Femur (tissue), 1 donor: ENCODE measurements around the gene DNAJB11.
"Not testable (repeated sequence)": the region's sequence is repeated elsewhere in the genome, so short reads cannot be mapped to it uniquely, and the experiment has no call there.

Experiments used
- DNase-seq: peaks from one replicate; pipeline ENCODE4 v3.0.0-alpha.2; 2017

The DNAJB11 gene

GRCh38 chr3:186620213-186621092 lies 49.9 kb downstream of the DNAJB11 start:
- DNase-seq: no peak

- DNase-seq: no peak
These were observed 51.6 kb downstream of the DNAJB11 start for GRCh38 chr3:186621894-186622650.

GRCh38 chr3:186622651-186623310 lies 52.3 kb downstream of the DNAJB11 start:
- DNase-seq: no peak

GRCh38 chr3:186624598-186624997 lies 54.1 kb downstream of the DNAJB11 start:
- no peak for DNase-seq

DNA sequence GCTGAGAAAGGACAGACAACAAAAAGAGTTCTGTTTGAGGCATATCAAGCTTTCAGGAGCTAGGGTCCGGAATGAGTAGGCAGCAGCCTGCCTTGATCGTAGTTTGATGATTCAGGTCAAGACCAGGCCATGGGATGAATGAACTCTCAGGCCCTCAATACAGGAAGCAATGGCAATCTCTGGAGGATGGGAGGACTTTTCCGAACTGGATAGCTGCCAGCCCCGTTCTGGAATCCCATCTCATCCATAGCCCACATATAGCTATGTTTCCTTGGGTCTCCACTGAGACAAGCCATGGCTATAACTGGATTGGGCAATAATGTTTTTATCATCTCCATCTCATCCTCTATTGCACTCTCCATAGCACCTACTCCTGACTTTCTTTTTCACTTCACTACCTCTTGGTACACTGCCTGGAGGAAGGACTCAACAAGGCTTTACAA lies 55.1 kb downstream of the DNAJB11 start:
- DNase-seq: no peak

- no peak for DNase-seq
These were observed 55.8 kb downstream of the DNAJB11 start for GRCh38 chr3:186626254-186626847.

DNA sequence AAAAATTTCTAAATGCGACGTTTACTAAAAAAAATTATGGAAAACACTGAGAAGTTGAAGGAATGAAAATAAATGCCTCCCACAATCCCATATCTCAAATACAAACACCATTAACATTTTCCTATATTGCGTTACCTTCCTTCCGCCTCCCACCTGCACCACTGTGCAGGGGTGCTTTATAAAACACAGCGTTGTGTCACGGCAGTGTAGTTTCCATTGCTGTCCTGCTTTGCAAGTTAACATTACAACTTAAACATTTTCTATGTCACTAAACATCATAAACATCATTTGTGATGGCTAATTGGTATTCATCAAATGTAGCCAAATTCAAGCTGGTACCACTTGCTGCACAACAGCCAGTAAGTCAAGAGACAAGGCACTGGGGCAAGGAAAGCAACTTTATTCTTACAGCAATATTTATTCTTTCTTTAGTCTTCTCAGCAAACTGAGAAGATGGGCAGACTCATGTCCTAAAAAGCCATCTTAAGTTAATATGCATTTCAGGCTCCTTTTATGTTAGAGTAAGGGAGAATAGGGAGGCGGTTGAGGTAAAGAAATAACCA lies 57.4 kb downstream of the DNAJB11 start:
- DNase-seq: no peak

DNA sequence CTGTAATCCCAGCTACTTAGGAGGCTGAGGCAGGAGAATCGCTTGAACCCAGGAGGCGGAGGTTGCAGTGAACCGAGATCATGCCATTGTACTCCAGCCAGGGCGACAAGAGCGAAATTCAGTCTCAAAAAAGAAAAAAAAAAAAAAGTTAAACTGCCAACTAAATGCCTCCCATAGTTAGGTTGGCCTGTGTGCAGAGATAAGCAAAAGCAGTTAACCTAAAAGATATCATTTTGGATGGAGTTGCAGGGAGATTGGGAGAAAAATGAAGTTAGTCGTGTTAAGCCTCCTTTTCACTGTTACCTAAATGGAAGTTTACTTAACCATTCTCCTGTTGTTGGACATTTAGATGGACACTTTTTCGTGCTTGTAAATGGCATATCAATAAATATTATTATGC lies 58.2 kb downstream of the DNAJB11 start:
- no peak for DNase-seq

DNA sequence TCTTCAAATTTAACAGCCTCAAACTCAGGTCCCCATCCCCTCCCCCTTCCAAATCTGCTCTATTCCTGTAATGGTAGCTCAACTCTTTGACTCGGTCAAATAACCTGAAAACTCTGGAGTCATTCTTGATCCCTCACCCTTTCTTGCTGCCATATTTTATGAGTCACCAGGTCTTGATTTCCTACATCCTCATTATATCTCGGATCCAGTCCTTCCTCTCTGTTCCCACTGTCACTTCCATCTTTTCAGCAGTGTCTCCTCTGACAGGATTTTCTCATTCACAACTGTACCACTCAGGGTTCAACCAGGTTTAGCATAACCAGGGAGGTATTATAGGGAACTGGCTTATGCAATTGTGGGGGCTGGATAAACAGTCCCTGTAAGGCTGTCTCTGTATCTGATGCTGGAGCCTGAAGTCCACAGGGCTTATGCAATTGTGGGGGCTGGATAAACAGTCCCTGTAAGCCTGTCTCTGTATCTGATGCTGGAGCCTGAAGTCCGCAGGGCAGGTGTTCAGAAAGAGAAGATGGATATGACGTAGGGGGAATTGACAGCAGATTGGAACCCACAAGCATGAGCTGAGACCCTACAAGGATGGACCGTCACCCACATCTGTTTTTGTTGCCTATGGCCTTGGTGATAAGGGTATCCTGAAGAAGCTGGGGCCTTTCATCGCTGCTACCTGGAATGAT lies 60.6 kb downstream of the DNAJB11 start:
- DNase-seq: no peak

DNA sequence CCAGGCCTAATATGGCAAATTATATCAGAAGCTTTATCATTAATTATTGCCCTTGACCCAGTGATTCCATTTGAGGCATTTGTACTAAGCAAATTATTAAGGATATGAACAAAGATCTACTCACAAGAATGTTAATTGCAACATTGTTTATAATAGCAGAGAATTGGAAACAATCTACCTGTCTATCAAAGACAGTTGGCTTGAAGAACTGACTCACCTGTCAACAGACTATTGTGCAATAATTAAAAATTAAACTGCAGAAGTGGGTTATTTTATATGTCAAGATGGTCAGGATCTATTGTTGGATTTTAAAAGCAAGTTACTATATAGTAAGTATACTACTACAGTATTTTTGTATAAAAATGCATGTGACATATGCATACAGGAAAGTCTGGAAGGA lies 63.0 kb downstream of the DNAJB11 start:
- DNase-seq: no peak

DNA sequence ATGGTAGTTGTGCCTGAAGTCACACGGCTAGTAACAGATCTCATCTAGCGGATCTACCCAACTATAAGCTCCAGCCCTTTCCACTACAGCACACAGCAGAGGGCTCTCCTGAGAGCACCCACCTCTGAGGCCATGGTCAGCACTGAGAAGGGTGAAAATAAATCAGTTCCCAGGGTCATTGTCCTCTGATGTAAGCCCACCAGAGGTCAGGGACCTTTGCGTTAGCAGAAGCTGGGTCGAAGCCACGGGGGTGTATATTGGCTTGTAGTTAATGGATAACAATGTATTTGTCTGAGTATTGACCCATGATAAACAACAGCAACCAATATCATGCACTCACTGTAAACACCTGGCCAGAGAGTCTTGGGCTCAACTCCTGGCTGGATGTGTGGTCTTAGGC lies 63.7 kb downstream of the DNAJB11 start:
- not testable (repeated sequence) for DNase-seq
